ENCODE results near the gene ZNF532.

Gene ZNF532

DNA sequence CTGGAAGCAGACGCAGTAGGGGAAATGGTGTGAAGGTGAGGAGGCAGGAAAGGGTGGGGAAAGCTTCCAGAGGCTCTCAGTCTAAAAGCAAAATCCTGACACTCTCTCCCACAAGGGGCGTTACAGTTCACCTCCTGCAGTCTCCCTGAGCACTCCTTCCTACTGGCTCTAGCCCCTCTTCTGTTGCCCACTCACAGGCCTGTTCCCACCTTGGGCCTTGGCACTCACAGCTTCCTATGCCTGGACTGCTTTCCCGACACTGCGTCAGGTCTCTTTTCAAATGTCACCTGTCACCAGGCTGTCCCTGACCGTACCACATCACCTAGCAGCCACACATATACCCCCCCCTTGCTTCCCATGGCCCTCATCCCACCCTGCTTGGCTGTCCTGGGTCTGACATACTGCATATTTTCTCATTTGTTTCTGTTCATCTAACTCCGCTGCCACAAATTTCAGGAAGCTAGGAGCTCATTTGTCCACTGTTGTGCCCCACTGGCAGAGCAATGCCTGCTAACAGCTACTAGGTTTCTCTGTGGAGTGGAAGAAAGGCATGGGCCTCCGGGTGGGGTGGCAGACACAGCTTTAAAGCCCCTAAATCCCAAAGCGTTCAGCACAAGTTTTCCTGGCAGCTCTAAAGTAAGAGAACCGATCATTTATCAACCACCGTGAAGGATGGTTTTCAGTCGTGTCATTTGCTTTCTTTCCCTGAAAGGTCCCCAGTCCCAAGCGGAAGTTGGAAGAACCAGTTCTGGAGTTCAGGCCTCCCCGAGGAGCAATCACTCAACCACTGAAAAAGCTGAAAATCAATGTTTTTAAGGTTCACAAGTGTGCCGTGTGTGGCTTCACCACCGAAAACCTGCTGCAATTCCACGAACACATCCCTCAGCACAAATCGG, 118.8 kb downstream of the ZNF532 start:
- no peak for DNase-seq

DNA sequence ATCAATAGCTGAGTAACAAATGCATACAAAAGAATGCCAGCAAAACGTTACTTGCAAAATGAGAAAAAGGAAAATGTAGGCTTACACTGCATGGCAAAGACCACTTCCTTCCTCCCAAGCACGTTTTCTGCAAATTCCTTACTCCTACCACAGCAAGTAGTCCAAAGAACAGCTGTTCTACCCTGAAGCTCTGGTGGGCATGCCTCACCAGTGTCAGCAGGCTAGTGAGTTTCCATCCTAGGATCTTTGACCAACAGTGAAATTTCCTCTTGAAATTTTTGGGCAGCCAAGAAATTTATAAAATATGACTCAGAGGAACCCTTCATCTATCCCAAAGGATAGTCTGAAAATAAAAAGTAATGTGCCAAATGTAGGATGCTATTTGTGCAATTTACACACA, 123.9 kb downstream of the ZNF532 start:
- no peak for DNase-seq

DNA sequence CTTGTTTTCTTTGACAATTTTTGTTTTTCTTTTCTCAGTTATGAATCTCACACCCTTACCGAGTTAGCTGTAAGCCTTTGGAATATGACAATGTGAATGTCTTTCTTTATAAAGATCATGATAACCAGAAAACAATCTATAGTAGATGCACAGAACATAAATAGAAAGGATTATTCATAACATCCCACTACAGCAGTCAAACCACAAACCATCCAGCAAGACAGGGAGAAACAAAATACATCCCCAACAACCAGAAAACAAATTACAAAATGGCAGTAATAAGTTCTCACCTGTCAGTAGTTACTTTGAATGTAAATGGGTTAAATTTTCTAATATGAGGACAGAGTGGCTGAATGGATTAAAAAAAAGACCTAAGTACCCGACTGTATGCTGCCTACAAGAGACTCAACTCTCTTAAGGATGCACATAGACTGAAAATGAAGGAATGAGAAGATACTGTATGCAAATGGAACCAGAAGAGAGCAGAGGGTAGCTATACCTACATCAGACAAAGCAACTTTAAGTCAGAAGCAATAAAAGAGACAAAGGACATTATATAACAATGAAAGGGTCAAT, 124.6 kb downstream of the ZNF532 start:
- no peak for DNase-seq

DNA sequence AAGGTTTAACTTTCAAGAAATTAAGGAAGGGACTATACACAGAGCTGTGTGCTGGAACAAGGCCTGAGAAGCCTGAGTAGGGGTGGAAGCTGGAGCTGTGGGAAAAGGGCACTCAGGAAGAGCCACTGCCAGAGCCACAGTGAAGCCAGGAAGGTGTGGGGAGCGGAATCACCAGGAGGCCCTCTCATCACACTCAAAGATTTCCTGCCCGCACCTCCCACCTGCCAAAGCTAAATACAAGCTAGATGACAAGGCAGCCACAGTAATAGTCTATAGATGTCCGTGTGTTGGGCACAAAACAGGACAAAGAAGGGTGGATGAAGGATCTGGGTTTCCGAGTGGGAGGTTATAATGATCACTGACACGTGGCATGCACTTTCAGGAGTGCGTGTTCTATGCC, 126.0 kb downstream of the ZNF532 start:
- no peak for DNase-seq

DNA sequence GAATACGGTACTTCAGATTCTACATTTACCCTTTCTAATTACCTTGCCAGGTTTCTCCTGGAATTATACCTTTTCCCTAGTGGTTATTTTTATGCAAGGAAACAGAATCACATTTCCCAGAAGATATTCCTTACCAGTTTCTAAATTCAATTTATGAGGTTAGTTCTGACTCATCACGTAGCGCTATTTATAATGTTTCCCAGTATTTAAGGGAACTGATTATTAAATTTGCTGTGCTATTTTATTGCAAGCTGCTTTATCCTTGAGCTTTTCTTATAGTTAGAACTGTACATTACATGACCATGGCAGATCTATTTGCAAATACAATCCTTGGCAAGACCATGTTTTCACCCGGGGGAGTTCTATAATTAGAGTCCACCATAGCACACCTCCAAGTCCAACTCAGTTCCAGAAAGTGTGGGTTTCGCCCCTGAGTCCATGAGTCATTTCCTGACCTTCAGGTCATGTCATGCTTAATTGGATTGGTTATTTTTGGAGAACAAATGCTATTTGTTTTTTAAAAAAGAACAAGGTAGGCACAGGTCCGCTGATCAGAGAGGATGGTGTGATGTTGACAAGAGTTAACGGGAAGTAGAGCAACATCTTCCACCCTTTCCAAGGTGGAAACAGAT, 126.6 kb downstream of the ZNF532 start:
- no peak for DNase-seq

DNA sequence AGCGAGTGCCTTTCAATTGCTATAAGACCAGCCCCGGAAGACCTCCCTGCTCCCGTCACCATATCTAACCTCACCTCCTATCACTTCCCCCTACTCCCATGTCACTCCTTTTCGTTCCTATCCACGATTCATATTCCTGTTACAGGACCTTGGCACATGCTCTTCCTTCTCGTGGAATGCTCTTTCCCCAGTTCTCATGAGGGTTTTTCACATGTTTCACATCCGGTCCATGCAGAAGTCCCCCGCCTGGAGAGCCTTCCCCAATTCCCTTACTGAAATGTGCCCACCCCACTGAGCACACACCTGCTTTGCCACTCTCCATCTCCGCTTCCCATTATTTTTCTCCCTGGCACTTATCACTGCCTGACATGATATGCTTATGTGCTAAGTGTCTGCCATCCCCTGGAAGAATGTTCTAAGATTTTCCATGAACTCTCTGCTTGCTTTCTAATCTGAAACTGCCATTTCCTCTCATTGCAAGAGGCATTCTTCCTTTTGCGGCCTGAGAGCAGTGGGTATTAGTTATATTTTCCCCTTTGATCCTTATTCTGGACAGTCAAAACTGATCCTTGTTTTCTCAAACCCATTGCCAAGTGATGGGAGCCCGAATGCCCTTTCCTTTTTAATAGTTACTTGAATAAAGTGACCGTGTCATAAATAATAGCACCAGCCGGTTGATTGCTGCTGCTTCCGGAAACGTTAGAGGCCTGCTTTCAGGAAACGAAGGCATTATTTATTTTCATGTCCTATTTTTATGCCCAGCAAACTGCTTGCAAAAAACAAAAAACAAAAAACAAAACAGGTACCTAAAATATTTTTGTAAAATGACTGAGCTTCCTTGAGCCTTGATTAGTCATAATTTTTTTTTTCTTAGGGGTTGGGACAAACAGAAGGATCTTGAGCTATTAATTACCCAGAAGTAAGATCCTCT, 127.9 kb downstream of the ZNF532 start:
- DNase-seq = no peak

DNA sequence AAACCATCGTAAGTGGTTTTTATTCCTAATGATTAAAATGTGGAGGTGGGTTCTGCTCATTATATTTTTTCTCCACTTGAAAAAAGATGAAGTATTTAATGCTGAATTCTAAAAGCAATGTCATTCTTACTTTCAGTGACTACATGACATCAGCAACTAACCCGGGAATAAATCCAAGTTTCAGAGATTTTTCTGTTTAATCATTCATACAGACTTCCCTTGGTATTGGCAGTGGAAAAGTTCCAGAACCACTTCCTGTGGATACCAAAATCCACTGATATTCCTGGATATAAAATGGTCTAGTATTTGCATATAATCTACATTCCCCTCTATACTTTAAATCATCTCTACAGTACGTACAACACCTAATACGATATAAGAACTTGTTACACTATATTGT, 128.6 kb downstream of the ZNF532 start:
- DNase-seq = no peak

DNA sequence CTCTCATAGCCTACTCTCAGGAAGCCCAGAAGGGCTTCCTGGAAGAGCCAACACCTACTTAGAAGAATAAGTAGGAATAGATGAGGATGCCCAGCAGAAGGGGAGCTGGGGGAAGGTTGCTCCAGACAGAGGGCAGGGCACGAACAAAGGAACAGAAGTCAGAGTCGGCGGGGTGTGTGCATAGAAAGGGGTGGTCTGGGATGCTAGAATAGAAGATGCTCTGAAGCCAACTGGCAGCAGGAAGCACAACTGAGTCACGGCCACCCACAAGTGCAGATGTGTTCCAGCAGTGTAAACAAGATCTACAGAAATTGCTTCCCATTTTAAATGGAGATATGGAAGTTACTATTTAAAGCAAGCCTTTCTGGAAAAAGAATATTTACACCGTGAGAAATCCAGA, 131.0 kb downstream of the ZNF532 start:
- no peak for DNase-seq

DNA sequence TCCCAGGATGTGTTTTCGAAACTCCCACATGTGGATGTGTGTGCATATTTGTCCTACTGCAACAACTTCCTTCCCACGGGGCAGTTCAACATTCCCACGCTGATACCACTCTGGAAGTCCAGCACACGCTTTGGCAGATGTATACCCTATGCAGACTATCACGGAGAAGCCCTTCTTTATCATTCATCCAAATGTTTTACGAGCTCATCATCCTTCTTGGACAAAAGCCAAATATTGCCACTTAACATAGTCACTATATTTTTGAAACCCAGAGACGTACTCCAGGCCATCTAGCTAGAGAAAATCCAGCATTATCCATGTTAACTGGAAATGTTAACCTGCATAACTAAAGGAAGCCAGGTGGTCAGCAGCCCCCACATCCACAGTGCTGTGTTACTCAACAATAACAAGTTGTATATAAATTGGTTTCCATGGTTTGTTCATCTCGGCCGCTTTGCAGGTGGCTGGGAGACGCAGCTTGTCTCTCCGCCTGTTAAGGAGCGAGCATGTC, 131.5 kb downstream of the ZNF532 start:
- DNase-seq = peak; percentile 67

DNA sequence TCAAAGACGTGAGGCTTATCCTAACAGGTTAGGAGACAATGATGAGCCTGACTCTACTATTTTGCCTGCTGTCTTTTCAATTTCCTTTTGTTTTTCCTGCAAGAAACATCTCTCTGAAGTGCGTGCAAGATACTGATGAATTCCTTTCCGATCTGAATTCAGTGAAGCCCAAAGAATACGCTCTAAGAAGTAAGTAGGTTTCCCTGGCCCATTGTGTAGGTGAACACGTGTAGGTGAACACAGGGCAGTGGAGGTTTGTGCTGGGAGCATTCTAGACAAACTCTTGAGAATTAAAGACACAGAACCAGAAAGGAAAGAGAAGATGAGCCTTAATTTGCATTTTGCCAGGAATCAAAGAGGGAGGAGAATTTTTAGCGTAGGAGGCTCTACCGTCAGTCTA, 132.0 kb downstream of the ZNF532 start:
- DNase-seq = no peak

DNA sequence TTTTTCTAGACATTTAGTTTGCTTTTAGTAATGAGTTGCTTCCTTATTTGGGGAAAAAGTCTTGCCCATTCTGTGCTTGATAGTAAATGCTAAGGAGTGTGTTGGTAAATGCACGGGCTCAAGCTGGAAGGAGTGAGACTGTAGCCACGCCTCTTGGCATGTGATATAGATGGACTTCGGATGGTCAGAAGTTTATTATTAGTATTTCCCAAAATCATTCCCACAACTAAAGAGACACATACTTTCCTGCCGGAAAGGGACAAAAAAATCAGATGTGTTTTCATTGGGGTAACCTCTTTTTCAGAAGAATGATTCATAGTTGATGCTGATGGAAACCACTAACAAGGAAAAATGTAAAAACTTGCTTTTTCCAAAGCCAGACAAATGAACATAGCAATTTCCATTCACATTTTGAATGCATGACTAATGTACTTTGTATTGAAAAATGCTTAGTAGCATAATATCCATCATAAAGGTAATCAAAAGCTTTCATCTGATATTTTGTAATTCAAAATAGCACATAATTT, 133.2 kb downstream of the ZNF532 start:
- no peak for DNase-seq

DNA sequence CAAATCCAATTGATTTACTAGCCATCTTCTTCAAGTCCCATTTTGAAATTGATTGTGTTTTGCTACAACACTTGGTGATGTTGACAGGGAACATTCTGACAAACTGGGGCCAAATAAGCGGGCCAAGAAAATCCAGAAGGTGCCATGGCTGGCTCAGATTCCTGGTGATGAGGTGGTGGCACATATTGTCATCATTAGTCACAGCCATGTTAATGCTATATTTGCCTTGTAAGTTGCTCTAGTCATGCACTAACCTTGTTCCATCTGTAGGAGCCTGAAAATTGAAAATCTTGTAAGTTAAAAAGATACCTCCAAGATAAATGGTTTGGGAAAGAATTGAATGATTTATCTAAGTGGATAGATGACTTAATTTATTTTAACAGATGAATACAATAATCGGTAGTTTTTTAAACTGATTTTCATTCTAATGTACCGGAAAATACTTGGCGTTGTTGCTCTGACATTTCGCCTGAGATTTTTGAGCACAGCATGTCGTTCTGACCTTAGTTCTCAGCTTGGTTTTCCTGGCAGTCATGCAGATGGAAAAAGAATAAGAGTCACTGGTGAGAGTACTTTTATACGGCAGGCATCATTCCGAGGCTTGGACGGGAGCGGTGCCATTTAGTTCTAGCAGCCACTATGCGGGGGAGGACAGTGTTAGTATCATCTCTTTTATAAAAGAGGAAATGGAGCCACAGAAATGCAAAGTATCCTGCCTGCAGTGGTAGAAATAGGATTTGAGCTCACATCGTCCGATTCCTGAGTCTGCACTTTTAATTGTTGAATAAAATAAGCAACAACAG, 133.9 kb downstream of the ZNF532 start:
- no peak for DNase-seq

DNA sequence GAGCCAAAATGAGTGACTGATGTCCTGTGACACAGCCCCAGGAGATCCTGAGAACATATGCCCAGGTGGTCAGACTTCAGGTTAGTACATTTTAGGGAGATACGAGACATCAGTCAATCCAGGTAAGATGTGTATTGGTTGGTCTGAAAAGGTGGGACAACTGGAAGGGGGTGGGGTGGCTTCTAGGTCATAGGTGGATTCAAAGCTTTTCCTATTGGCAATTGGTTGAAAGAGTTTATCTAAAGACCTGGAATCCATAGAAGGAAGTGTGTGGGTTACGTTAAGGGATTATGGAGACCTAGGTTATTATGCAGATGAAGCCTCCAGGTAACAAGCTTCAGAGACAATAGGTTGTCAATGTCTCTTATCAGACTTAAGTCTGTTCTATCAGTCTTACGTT, 136.5 kb downstream of the ZNF532 start:
- no peak for DNase-seq

DNA sequence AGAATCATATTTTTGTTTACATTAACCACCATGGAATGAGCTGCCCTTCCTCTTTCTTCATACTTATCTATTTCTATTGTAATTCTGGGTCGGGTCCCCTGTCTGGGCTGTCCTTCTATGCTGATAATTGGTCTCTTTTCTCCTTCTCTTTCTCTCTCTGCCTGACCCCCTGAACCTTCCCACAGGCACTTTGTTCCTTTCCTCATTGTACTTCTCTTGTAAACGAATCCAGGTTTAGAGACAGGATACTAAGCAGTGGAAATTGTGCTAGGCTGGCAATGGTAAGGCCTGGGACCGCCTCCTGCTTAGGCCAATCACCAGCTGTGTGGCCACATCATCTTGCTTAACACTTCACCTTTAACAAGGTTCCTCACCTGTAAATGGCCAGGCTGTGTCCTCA, 137.0 kb downstream of the ZNF532 start:
- no peak for DNase-seq

DNA sequence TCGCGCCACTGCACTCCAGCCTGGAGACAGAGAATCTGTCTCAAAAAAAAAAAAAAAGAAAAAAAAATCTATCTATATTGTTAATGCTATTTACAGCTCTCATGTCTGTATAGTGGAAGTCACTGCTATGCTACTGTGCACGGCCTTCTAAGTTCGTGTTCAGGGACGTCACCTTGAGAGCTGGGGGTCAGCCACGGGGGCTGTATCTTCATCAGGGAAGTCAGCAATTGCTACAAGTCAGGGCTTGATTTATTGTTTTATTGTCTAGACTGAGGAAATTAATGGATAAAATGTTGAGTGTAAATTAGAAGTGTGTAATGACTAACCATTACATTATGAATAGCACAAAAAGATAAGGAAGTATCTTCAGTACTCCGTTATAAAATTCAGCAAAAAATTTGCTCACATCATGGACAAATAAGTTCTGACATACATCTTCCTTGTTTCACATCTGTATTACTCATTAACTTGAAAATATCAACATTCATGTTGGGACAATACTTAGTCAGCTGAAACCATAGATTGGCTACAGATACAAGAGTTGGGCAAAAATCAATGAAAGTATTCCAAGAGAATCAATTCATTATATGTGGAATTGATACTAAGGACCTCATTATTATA, 138.4 kb downstream of the ZNF532 start:
- DNase-seq = no peak

DNA sequence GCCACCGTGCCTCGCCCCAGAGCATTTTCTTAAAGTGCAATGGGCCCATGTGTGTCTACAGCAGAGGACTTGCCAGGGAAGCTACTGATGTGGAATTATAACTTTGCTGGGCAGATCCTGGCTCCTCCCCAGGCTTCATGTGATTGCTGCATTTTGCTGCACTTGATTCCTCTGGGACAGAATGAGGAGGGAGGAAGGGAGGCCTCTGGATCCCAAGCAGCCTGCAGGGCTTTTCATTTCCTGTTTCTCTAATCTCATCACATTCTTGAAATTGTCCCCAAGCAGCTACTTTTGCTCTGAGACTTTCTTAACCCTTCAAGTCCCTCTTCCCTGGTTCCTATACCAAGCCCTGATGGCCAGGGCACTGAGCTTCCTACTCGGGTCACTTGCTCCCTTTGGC, 140.6 kb downstream of the ZNF532 start:
- no peak for DNase-seq

DNA sequence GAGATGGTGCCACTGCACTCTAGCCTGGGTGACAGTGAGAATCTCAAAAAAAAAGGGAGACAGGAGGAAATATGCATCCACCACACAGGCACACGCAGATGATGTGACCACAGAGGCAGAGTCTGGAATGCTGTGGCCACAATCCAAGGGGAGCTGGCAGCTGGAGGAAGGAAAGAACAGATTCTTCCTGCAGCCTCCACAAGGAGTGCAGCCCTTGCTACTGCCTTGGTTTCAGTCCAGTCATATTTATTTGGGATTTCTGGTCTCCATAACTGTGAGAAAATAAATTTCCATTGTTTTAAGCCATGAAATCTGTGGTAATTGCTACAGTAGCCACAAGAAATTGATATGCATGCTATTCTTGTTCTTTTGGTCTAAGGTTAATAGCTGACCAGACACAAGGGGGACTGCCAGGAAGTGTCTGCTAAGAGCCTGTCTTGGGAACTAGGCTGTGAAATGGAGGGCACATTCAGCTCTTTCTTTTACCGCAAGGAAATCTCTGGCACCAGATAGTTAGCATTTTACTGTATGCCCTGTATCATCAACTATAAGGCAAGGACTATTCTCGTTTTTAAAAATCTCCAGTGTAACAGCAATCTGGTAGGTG, 141.9 kb downstream of the ZNF532 start:
- DNase-seq = no peak

DNA sequence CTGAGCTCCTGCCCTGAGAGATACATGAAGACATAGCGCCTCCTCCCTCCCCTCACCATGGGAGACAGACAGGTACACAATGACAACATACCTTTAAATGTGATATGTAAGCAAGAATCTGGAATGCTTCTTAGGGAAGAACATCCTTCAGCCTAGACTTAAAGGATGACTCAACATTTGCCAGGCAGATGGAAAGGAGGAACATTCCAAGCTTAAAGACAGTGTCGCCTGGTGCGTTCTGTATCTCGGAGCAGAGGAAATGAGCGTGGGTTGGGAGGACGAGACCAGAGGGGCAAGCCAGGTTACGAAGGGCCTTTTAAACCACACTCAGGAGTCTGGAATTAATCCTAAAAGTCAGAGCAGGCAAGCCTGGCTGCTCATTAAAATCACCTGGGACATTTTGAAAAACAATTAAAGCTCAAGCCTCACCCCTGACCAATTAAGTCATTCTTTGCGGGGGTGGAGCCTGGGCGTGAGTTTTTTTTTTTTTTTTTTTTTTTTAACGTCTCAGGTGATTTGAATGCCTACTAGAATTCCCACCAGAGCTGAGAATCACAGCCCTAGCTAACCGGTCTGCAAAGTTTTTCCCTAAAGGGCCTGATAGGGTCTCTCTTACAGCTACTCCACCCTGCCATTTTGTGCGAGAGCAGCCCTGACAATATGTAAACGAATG, 143.8 kb downstream of the ZNF532 start:
- no peak for DNase-seq

DNA sequence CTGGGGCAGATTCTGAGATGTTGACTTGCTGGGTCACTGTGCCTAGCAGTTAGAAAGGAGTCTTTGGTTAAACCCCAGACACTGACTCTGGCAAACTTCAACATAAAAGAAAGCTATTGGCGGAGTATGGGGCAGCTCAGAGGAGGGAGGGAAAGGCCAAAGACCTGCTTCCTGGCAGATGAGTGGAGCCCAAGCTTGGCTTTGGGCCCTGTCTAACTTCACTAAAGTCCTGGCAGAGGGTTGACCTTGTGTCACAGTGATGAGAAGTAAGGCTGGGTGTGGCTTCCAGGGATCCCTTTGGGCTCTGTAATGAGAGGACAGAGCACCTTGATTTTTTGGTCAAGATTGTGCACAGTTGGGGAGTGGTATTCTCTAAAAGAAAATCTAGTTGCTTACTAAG, 145.2 kb downstream of the ZNF532 start:
- DNase-seq = no peak

DNA sequence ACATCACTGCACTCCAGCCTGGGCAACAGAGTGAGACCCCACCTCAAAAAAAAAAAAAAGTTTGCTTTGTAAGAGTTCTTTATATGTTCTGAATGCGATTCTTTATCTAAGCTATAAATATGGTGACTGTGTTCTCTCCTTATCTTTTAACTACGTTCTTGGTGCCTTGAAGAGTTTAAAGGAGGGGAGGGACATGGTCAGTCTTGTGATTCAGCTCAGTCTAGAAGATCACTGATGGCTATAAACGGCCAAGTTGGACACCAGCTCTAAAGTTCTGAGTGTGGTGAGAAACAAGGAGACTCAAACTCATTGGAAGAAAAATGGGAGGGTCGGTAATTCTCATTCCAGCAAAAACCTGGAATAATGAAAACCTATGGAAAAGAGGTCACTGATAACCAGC, 146.6 kb downstream of the ZNF532 start:
- no peak for DNase-seq
